ENCODE data around the gene IQGAP2. TPM values are rescaled to one million over a fixed set of nuclear protein-coding genes. Genes with fewer than 3 reads are reported as not detected.

Gene IQGAP2
- polyA plus RNA-seq, 1 donor = 8.2 TPM

GRCh38 chr5:76565009-76565408, 161.9 kb downstream of the IQGAP2 start:
- no peak for DNase-seq (ENCODE audit: low read depth)

- DNase-seq (ENCODE audit: low read depth) = no peak
These were observed 167.1 kb downstream of the IQGAP2 start for GRCh38 chr5:76570153-76570552.

GRCh38 chr5:76571559-76571958, 168.5 kb downstream of the IQGAP2 start:
- no peak for DNase-seq (ENCODE audit: low read depth)

GRCh38 chr5:76576450-76576849, 173.4 kb downstream of the IQGAP2 start:
- DNase-seq (ENCODE audit: low read depth) = peak; percentile 53

GRCh38 chr5:76576996-76577395, 173.9 kb downstream of the IQGAP2 start:
- DNase-seq (ENCODE audit: low read depth) = no peak

GRCh38 chr5:76579166-76579937, 176.3 kb downstream of the IQGAP2 start:
- DNase-seq (ENCODE audit: low read depth) = no peak

GRCh38 chr5:76580981-76581380, 177.9 kb downstream of the IQGAP2 start:
- no peak for DNase-seq (ENCODE audit: low read depth)

- DNase-seq (ENCODE audit: low read depth) = no peak
These were observed 179.4 kb downstream of the IQGAP2 start for GRCh38 chr5:76582230-76583162.

GRCh38 chr5:76583163-76584047, 180.3 kb downstream of the IQGAP2 start:
- no peak for DNase-seq (ENCODE audit: low read depth)

GRCh38 chr5:76585783-76586217, 182.7 kb downstream of the IQGAP2 start:
- no peak for DNase-seq (ENCODE audit: low read depth)

GRCh38 chr5:76586531-76586930, 183.4 kb downstream of the IQGAP2 start:
- DNase-seq (ENCODE audit: low read depth) = no peak

GRCh38 chr5:76590027-76590426, 186.9 kb downstream of the IQGAP2 start:
- DNase-seq (ENCODE audit: low read depth) = no peak

- DNase-seq (ENCODE audit: low read depth) = no peak
These were observed 188.3 kb downstream of the IQGAP2 start for GRCh38 chr5:76591366-76591765.

- DNase-seq (ENCODE audit: low read depth) = no peak
These were observed 189.6 kb downstream of the IQGAP2 start for GRCh38 chr5:76592692-76593091.

- no peak for DNase-seq (ENCODE audit: low read depth)
These were observed 191.0 kb downstream of the IQGAP2 start for GRCh38 chr5:76594107-76594506.

- DNase-seq (ENCODE audit: low read depth) = no peak
These were observed 192.8 kb downstream of the IQGAP2 start for GRCh38 chr5:76595755-76596481.

GRCh38 chr5:76598531-76598930, 195.4 kb downstream of the IQGAP2 start:
- no peak for DNase-seq (ENCODE audit: low read depth)

- DNase-seq (ENCODE audit: low read depth) = no peak
These were observed 197.6 kb downstream of the IQGAP2 start for GRCh38 chr5:76600716-76601115.

- no peak for DNase-seq (ENCODE audit: low read depth)
These were observed 198.4 kb downstream of the IQGAP2 start for GRCh38 chr5:76601470-76601869.

- no peak for DNase-seq (ENCODE audit: low read depth)
These were observed 199.1 kb downstream of the IQGAP2 start for GRCh38 chr5:76602094-76602726.
